ENCODE results near the gene PRLR. TPM values are rescaled to one million over a fixed set of nuclear protein-coding genes. Genes with fewer than 3 reads are reported as not detected.

The PRLR gene
- total RNA-seq, 2 donors from 2014 or later: not detected

- no peaks in the 10 kb centered on the region for H3K4me1 Mint-ChIP-seq
- H3K36me3 Mint-ChIP-seq (ENCODE audit: low read depth): no peaks in the 10 kb centered on the region
- no peak overlapping the region for H3K4me3 Mint-ChIP-seq
- H3K27ac Mint-ChIP-seq: no peak overlapping the region
- H3K9me3 Mint-ChIP-seq: no peaks in the 10 kb centered on the region
- no peak for ATAC-seq (replicated peaks)
- peaks cover 28% of the 10 kb centered on the region for H3K27me3 Mint-ChIP-seq
Observed at GRCh38 chr5:35032356-35032755, 197.9 kb downstream of the PRLR start.

GRCh38 chr5:35031276-35031675 is 199.0 kb downstream of the PRLR start:
- Mint-ChIP-seq H3K9me3 (no peaks in the 10 kb centered on the region), H3K27ac (no peak overlapping the region), H3K36me3 (ENCODE audit: low read depth) (no peaks in the 10 kb centered on the region), H3K4me1 (no peaks in the 10 kb centered on the region), H3K27me3 (peaks cover 30% of the 10 kb centered on the region), H3K4me3 (no peak overlapping the region)
- ATAC-seq (replicated peaks): no peak

- peaks cover 29% of the 10 kb centered on the region for H3K27me3 Mint-ChIP-seq
Observed at GRCh38 chr5:35030426-35031100, 199.7 kb downstream of the PRLR start.

GRCh38 chr5:35029333-35029732 is 201.0 kb downstream of the PRLR start:
- H3K4me1 Mint-ChIP-seq: no peaks in the 10 kb centered on the region
- no peaks in the 10 kb centered on the region for H3K9me3 Mint-ChIP-seq
- no peak for ATAC-seq (replicated peaks)
- no peak overlapping the region for H3K27ac Mint-ChIP-seq
- H3K36me3 Mint-ChIP-seq (ENCODE audit: low read depth): no peaks in the 10 kb centered on the region
- H3K4me3 Mint-ChIP-seq: no peak overlapping the region
- H3K27me3 Mint-ChIP-seq: peaks cover 25% of the 10 kb centered on the region

More at GRCh38 chr5:35030426-35031100, 199.7 kb downstream of the PRLR start:
- Mint-ChIP-seq H3K4me3 (no peak overlapping the region), H3K4me1 (no peaks in the 10 kb centered on the region), H3K27ac (no peak overlapping the region), H3K9me3 (no peaks in the 10 kb centered on the region), H3K36me3 (ENCODE audit: low read depth) (no peaks in the 10 kb centered on the region)
- ATAC-seq (replicated peaks): no peak

- Mint-ChIP-seq H3K4me3 (no peak overlapping the region), H3K36me3 (ENCODE audit: low read depth) (no peaks in the 10 kb centered on the region), H3K4me1 (no peaks in the 10 kb centered on the region), H3K27me3 (peaks cover 21% of the 10 kb centered on the region), H3K9me3 (no peaks in the 10 kb centered on the region), H3K27ac (no peak overlapping the region)
- no peak for ATAC-seq (replicated peaks)
Observed at GRCh38 chr5:35026941-35027340, 203.3 kb downstream of the PRLR start.

- H3K4me3 Mint-ChIP-seq: no peak overlapping the region
- peaks cover 21% of the 10 kb centered on the region for H3K27me3 Mint-ChIP-seq
Observed at GRCh38 chr5:35026280-35026840, 203.9 kb downstream of the PRLR start.

GRCh38 chr5:35024911-35025510 is 205.3 kb downstream of the PRLR start:
- H3K27me3 Mint-ChIP-seq: peaks cover 21% of the 10 kb centered on the region
- no peaks in the 10 kb centered on the region for H3K4me1 Mint-ChIP-seq
- H3K4me3 Mint-ChIP-seq: no peak overlapping the region
- no peaks in the 10 kb centered on the region for H3K9me3 Mint-ChIP-seq
- H3K27ac Mint-ChIP-seq: no peak overlapping the region
- no peaks in the 10 kb centered on the region for H3K36me3 Mint-ChIP-seq (ENCODE audit: low read depth)
- no peak for ATAC-seq (replicated peaks)

More at GRCh38 chr5:35026280-35026840, 203.9 kb downstream of the PRLR start:
- no peak overlapping the region for H3K27ac Mint-ChIP-seq
- ATAC-seq (replicated peaks): no peak
- H3K9me3 Mint-ChIP-seq: no peaks in the 10 kb centered on the region
- H3K36me3 Mint-ChIP-seq (ENCODE audit: low read depth): no peaks in the 10 kb centered on the region
- no peaks in the 10 kb centered on the region for H3K4me1 Mint-ChIP-seq

- no peaks in the 10 kb centered on the region for H3K36me3 Mint-ChIP-seq (ENCODE audit: low read depth)
- no peak for ATAC-seq (replicated peaks)
Observed at GRCh38 chr5:35023391-35024178, 206.7 kb downstream of the PRLR start.

GRCh38 chr5:35016174-35017051 is 213.9 kb downstream of the PRLR start:
- ATAC-seq (replicated peaks): peak; percentile 74
- H3K27me3 Mint-ChIP-seq: peaks cover 14% of the 10 kb centered on the region
- H3K36me3 Mint-ChIP-seq (ENCODE audit: low read depth): no peaks in the 10 kb centered on the region
- H3K4me3 Mint-ChIP-seq: no peak overlapping the region
- H3K27ac Mint-ChIP-seq: no peak overlapping the region
- H3K4me1 Mint-ChIP-seq: peaks cover 4% of the 10 kb centered on the region
- no peaks in the 10 kb centered on the region for H3K9me3 Mint-ChIP-seq

More at GRCh38 chr5:35023391-35024178, 206.7 kb downstream of the PRLR start:
- Mint-ChIP-seq H3K27me3 (peaks cover 17% of the 10 kb centered on the region), H3K4me3 (no peak overlapping the region), H3K9me3 (no peaks in the 10 kb centered on the region), H3K27ac (no peak overlapping the region), H3K4me1 (no peaks in the 10 kb centered on the region)

GRCh38 chr5:35015063-35015462 is 215.2 kb downstream of the PRLR start:
- no peak for ATAC-seq (replicated peaks)
- Mint-ChIP-seq H3K27me3 (peaks cover 15% of the 10 kb centered on the region), H3K4me3 (no peak overlapping the region), H3K27ac (no peak overlapping the region), H3K36me3 (ENCODE audit: low read depth) (no peaks in the 10 kb centered on the region), H3K4me1 (peaks cover 4% of the 10 kb centered on the region), H3K9me3 (no peaks in the 10 kb centered on the region)

GRCh38 chr5:35012796-35013195 is 217.5 kb downstream of the PRLR start:
- ATAC-seq (replicated peaks): no peak
- Mint-ChIP-seq H3K9me3 (no peaks in the 10 kb centered on the region), H3K27me3 (peaks cover 28% of the 10 kb centered on the region), H3K36me3 (ENCODE audit: low read depth) (no peaks in the 10 kb centered on the region), H3K4me1 (peaks cover 4% of the 10 kb centered on the region), H3K4me3 (no peak overlapping the region), H3K27ac (no peak overlapping the region)

- H3K27me3 Mint-ChIP-seq: peaks cover 28% of the 10 kb centered on the region
- H3K4me1 Mint-ChIP-seq: peaks cover 4% of the 10 kb centered on the region
- no peak overlapping the region for H3K27ac Mint-ChIP-seq
- H3K36me3 Mint-ChIP-seq (ENCODE audit: low read depth): no peaks in the 10 kb centered on the region
- no peak for ATAC-seq (replicated peaks)
- no peak overlapping the region for H3K4me3 Mint-ChIP-seq
- H3K9me3 Mint-ChIP-seq: no peaks in the 10 kb centered on the region
Observed at GRCh38 chr5:35012365-35012764, 217.9 kb downstream of the PRLR start.

GRCh38 chr5:35010676-35011075 is 219.6 kb downstream of the PRLR start:
- H3K36me3 Mint-ChIP-seq (ENCODE audit: low read depth): no peaks in the 10 kb centered on the region
- no peaks in the 10 kb centered on the region for H3K4me1 Mint-ChIP-seq
- no peak overlapping the region for H3K4me3 Mint-ChIP-seq
- H3K9me3 Mint-ChIP-seq: no peaks in the 10 kb centered on the region
- H3K27me3 Mint-ChIP-seq: peaks cover 32% of the 10 kb centered on the region
- H3K27ac Mint-ChIP-seq: no peak overlapping the region
- no peak for ATAC-seq (replicated peaks)

GRCh38 chr5:35009657-35010056 is 220.6 kb downstream of the PRLR start:
- no peak overlapping the region for H3K27ac Mint-ChIP-seq
- peaks cover 32% of the 10 kb centered on the region for H3K27me3 Mint-ChIP-seq
- ATAC-seq (replicated peaks): no peak
- H3K36me3 Mint-ChIP-seq (ENCODE audit: low read depth): no peaks in the 10 kb centered on the region
- no peaks in the 10 kb centered on the region for H3K4me1 Mint-ChIP-seq
- no peak overlapping the region for H3K4me3 Mint-ChIP-seq
- no peaks in the 10 kb centered on the region for H3K9me3 Mint-ChIP-seq
